HepG2 (cell line): Measurements from ENCODE around the gene SLC26A2. TPM values are rescaled to one million over a fixed set of nuclear protein-coding genes. Genes with fewer than 3 reads are reported as not detected.

ENCODE experiments used
- ARHGAP35 ChIP-seq: sonication (generic); formaldehyde crosslinking; IDR thresholded peaks from 2 replicates; pipeline ENCODE4 v1.9.0; 2022; ENCODE audit warnings: mild to moderate bottlenecking, inconsistent platforms, moderate library complexity, missing genetic modification reagents, borderline replicate concordance
- ARNT2 ChIP-seq: sonication (generic); formaldehyde crosslinking; IDR thresholded peaks from 2 replicates; pipeline ENCODE4 v1.8.0; 2022; ENCODE audit warnings: mild to moderate bottlenecking, low read depth, missing genetic modification reagents, moderate library complexity
- DMAP1 ChIP-seq: IDR thresholded peaks from 2 replicates; pipeline ENCODE4 v1.6.1; 2016
- GABPA ChIP-seq, 2 experiments: IDR thresholded peaks; 2 replicates each; pipeline ENCODE4 v1.6.1; 2011 to 2016; ENCODE audit warnings: low read depth in 2 of 2, low read length in 1 of 2, missing biosample characterization in 1 of 2, missing genetic modification characterization in 1 of 2
- HMG20B ChIP-seq: conservative IDR thresholded peaks from 2 replicates; pipeline ENCODE4 v1.6.1; 2016; ENCODE audit warnings: missing genetic modification reagents, missing compliant biosample characterization
- NFYB ChIP-seq: sonication (generic); formaldehyde crosslinking; IDR thresholded peaks from 2 replicates; pipeline ENCODE4 v1.4.0; 2020; ENCODE audit warnings: missing genetic modification reagents
- RFX5 ChIP-seq: IDR thresholded peaks from 2 replicates; pipeline ENCODE4 v1.6.1; 2011; ENCODE audit warnings: low read depth, low read length, improper control_type of control experiment
- ZIK1 ChIP-seq: sonication (generic); formaldehyde crosslinking; IDR thresholded peaks from 2 replicates; pipeline ENCODE4 v1.5.0; 2020; ENCODE audit warnings: mild to moderate bottlenecking, low read depth, missing genetic modification reagents, borderline replicate concordance
- ZNF10 ChIP-seq: sonication (generic); formaldehyde crosslinking; IDR thresholded peaks from 2 replicates; pipeline ENCODE4 v1.4.0; 2020; ENCODE audit warnings: mild to moderate bottlenecking, low read depth, missing genetic modification reagents, borderline replicate concordance
- ZNF329 ChIP-seq: sonication (generic); formaldehyde crosslinking; IDR thresholded peaks from 2 replicates; pipeline ENCODE4 v1.9.0; 2021; ENCODE audit warnings: low read depth, mild to moderate bottlenecking, missing genetic modification reagents
- ZNF605 ChIP-seq: sonication (generic); formaldehyde crosslinking; IDR thresholded peaks from 2 replicates; pipeline ENCODE4 v1.8.0; 2022; ENCODE audit warnings: mild to moderate bottlenecking, missing genetic modification reagents
- polyA plus RNA-seq, 8 experiments: library from polyadenylated mRNA; depleted of rRNA in 3 of 8; stranded (reverse) in 7 of 8; unstranded in 1 of 8; fragments of >200 nt; fragmentation: Illumina TruSeq in 4 of 8; extraction: Trizol in 4 of 8; gene quantifications; 2 replicates each; pipeline versions ENCODE4 v1.2.1 to v1.2.3, GENCODE V29; 2011 to 2016; ENCODE audit warnings: low read depth in 4 of 8, missing spikeins in 1 of 8, mixed read lengths in 1 of 8; ENCODE audit not compliant: insufficient read depth in 1 of 8
- total RNA-seq, 5 experiments: library from RNA; depleted of rRNA; stranded (reverse); fragments of >200 nt; fragmentation: Illumina TruSeq; extraction: Trizol; gene quantifications; 2 replicates each; pipeline ENCODE4 v1.2.3, GENCODE V29; 2016; ENCODE audit warnings: low read depth in 1 of 5
- TF ChIP-seq, protein P1 (sequence below): fragments of 450-650 bp; IDR thresholded peaks from 2 replicates; pipeline ENCODE4 v1.6.1; 2017
- TF ChIP-seq, protein P2 (sequence below): sonication (generic); formaldehyde crosslinking; IDR thresholded peaks from 2 replicates; pipeline ENCODE4 v1.4.0; 2020; ENCODE audit warnings: missing genetic modification reagents, borderline replicate concordance
- TF ChIP-seq, protein P3 (sequence below): sonication (generic); formaldehyde crosslinking; IDR thresholded peaks from 2 replicates; pipeline ENCODE4 v1.4.0; 2020; ENCODE audit warnings: low read depth, mild to moderate bottlenecking, missing genetic modification reagents
- TF ChIP-seq, protein P4 (sequence below): sonication (generic); formaldehyde crosslinking; conservative IDR thresholded peaks from 2 replicates; pipeline ENCODE4 v1.4.0; 2020; ENCODE audit warnings: mild to moderate bottlenecking, missing genetic modification reagents, moderate library complexity
- TF ChIP-seq, protein P5 (sequence below): sonication (generic); formaldehyde crosslinking; IDR thresholded peaks from 2 replicates; pipeline ENCODE4 v1.8.0; 2022; ENCODE audit warnings: missing genetic modification reagents, mild to moderate bottlenecking, inconsistent platforms, borderline replicate concordance

SLC26A2 gene
- total and polyA plus RNA-seq, 2 of the 13 experiments (the other 11 are each of a cell fraction or from before 2014, with no cell fraction given), result 2.2 to 7.9 TPM

DNA sequence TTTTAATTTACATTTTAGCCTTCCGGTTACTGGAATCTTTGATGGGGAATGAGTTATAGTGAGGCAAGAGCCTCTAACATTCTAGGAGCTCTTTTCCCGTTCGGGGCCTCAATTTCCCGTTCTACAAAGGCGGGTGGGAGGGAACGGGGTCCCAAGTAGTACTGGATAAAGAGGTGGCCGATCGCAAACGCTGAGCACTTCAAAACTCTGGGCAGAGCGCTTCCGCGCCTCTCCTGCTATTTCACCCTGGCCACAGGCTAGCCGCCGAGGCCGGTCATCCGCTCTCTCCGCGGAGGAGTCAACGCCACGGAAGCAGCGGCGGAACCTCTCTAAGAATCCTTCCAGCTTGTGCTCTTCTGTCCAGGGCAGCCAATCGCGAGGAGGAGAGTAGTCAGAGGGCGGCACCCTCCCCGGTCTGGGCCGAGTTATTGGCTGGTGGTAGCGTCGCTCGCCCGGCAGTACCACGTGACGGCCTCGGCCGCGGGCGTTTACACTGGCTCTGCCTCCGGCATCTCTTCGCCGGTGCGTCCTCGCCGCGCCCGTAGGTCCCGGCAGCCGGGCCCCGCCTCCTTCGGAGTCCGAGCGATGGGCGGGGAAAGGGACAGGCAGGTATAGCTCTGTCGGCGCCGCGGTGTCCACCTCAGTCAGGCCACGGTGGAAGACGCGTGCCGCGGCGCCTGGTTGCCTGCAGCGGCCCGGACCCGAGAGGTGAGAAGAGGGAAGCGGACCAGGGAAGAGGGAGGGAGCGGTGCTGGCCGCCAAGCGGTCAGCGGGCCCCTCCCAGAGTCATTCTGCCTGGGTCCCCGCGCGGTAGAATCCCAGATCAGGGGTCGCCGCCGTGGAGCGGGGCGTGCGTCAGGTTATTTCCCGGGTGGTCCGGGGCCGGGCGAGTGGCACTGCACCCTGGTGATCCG is at the start of gene SLC26A2 (continued):
- TF ChIP-seq, protein P1, sequence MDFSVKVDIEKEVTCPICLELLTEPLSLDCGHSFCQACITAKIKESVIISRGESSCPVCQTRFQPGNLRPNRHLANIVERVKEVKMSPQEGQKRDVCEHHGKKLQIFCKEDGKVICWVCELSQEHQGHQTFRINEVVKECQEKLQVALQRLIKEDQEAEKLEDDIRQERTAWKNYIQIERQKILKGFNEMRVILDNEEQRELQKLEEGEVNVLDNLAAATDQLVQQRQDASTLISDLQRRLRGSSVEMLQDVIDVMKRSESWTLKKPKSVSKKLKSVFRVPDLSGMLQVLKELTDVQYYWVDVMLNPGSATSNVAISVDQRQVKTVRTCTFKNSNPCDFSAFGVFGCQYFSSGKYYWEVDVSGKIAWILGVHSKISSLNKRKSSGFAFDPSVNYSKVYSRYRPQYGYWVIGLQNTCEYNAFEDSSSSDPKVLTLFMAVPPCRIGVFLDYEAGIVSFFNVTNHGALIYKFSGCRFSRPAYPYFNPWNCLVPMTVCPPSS, result no peak
- TF ChIP-seq ZNF10 (CRISPR knock-in tag), result no peak
- TF ChIP-seq, protein P2, sequence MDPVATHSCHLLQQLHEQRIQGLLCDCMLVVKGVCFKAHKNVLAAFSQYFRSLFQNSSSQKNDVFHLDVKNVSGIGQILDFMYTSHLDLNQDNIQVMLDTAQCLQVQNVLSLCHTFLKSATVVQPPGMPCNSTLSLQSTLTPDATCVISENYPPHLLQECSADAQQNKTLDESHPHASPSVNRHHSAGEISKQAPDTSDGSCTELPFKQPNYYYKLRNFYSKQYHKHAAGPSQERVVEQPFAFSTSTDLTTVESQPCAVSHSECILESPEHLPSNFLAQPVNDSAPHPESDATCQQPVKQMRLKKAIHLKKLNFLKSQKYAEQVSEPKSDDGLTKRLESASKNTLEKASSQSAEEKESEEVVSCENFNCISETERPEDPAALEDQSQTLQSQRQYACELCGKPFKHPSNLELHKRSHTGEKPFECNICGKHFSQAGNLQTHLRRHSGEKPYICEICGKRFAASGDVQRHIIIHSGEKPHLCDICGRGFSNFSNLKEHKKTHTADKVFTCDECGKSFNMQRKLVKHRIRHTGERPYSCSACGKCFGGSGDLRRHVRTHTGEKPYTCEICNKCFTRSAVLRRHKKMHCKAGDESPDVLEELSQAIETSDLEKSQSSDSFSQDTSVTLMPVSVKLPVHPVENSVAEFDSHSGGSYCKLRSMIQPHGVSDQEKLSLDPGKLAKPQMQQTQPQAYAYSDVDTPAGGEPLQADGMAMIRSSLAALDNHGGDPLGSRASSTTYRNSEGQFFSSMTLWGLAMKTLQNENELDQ, result no peak
- TF ChIP-seq, protein P3, sequence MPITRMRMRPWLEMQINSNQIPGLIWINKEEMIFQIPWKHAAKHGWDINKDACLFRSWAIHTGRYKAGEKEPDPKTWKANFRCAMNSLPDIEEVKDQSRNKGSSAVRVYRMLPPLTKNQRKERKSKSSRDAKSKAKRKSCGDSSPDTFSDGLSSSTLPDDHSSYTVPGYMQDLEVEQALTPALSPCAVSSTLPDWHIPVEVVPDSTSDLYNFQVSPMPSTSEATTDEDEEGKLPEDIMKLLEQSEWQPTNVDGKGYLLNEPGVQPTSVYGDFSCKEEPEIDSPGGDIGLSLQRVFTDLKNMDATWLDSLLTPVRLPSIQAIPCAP (CRISPR knock-in tag), result no peak; the same call in 1 of the 2 replicates
- peak; percentile 37; the same call in 1 of the 2 replicates for TF ChIP-seq GABPA (IDR thresholded peaks at IDR 0.05; ENCODE audit: low read depth, low read length)
- TF ChIP-seq GABPA (CRISPR knock-in tag; IDR thresholded peaks at IDR 0.05; ENCODE audit: low read depth), result peak; percentile 70
- peak; percentile 21; the same call in 1 of the 2 replicates for TF ChIP-seq DMAP1 (CRISPR knock-in tag)
- TF ChIP-seq RFX5, result no peak
- TF ChIP-seq, protein P4, sequence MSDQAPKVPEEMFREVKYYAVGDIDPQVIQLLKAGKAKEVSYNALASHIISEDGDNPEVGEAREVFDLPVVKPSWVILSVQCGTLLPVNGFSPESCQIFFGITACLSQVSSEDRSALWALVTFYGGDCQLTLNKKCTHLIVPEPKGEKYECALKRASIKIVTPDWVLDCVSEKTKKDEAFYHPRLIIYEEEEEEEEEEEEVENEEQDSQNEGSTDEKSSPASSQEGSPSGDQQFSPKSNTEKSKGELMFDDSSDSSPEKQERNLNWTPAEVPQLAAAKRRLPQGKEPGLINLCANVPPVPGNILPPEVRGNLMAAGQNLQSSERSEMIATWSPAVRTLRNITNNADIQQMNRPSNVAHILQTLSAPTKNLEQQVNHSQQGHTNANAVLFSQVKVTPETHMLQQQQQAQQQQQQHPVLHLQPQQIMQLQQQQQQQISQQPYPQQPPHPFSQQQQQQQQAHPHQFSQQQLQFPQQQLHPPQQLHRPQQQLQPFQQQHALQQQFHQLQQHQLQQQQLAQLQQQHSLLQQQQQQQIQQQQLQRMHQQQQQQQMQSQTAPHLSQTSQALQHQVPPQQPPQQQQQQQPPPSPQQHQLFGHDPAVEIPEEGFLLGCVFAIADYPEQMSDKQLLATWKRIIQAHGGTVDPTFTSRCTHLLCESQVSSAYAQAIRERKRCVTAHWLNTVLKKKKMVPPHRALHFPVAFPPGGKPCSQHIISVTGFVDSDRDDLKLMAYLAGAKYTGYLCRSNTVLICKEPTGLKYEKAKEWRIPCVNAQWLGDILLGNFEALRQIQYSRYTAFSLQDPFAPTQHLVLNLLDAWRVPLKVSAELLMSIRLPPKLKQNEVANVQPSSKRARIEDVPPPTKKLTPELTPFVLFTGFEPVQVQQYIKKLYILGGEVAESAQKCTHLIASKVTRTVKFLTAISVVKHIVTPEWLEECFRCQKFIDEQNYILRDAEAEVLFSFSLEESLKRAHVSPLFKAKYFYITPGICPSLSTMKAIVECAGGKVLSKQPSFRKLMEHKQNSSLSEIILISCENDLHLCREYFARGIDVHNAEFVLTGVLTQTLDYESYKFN (CRISPR knock-in tag), result 0 out of 2 replicates have a peak, but pooled peaks have one; percentile 16
- TF ChIP-seq ARHGAP35 (CRISPR knock-in tag), result peak; percentile 28; the same call in 1 of the 2 replicates
- TF ChIP-seq HMG20B, result no peak
- peak; percentile 27; the same call in 1 of the 2 replicates for TF ChIP-seq ARNT2 (CRISPR knock-in tag)
- TF ChIP-seq, protein P5, sequence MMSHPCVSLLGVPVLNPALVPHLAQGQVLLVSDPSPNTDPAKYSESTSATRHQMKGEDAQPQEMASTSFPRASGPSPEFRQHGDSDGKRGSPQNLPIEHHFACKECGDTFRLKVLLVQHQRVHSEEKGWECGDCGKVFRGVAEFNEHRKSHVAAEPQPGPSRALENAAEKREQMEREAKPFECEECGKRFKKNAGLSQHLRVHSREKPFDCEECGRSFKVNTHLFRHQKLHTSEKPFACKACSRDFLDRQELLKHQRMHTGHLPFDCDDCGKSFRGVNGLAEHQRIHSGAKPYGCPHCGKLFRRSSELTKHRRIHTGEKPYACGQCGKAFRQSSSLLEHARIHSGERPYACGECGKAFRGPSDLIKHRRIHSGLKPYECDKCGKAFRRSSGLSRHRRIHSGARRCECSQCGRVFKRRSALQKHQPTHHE (CRISPR knock-in tag), result no peak
- no peak for TF ChIP-seq ZIK1 (CRISPR knock-in tag)
- TF ChIP-seq NFYB (CRISPR knock-in tag), result peak; percentile 99
- peak; percentile 61 for TF ChIP-seq ZNF329 (CRISPR knock-in tag)
- TF ChIP-seq ZNF605 (CRISPR knock-in tag), result no peak; the same call in 1 of the 2 replicates
